Breast epithelium (tissue), 4 donors: ENCODE measurements around the gene KLHL11. TPM values are rescaled to one million over a fixed set of nuclear protein-coding genes. Genes with fewer than 3 reads are reported as not detected.

ENCODE experiments used
- DNase-seq, 2 donors: peaks; one replicate each; pipeline ENCODE4 v3.0.0-alpha.2; 2019; ENCODE audit warnings: low spot score in 2 of 2
- H3K27ac ChIP-seq, 2 donors: fragments of 200-600 bp; sonication (generic) in 1 of 2; one replicate each; pipeline ENCODE4 v1.5.1; 2016 to 2019; ENCODE audit warnings: mild to moderate bottlenecking in 1 of 2
- H3K27me3 ChIP-seq, 2 donors: fragments of 200-600 bp; sonication (generic) in 1 of 2; one replicate each; pipeline versions ENCODE4 v1.5.1 to v1.6.0; 2017 to 2019; ENCODE audit warnings: control low read depth in 1 of 2, mild to moderate bottlenecking in 1 of 2
- H3K36me3 ChIP-seq: fragments of 200-600 bp; one replicate; pipeline ENCODE4 v1.5.1; 2019
- H3K4me1 ChIP-seq, 2 donors: fragments of 200-600 bp; sonication (generic); one replicate each; pipeline ENCODE4 v1.5.1; 2016 to 2019; ENCODE audit warnings: control low read depth in 1 of 2
- H3K4me3 ChIP-seq, 3 donors: fragments of 200-600 bp; sonication (generic); 1 replicate in 2 of 3; 2 replicates in 1 of 3; pipeline ENCODE4 v1.5.1; 2016 to 2019; ENCODE audit warnings: mild to moderate bottlenecking in 3 of 3, moderate library complexity in 2 of 3
- H3K9me3 ChIP-seq, 2 donors: fragments of 200-600 bp; sonication (generic) in 1 of 2; one replicate each; pipeline ENCODE4 v1.5.1; 2016 to 2019; ENCODE audit warnings: control low read depth in 1 of 2
- CTCF ChIP-seq, 3 donors: fragments of 450-650 bp; IDR thresholded peaks; one replicate each; pipeline ENCODE4 v1.5.1; 2016 to 2017; ENCODE audit warnings: antibody characterized with exemption in 3 of 3, mild to moderate bottlenecking in 3 of 3, moderate library complexity in 3 of 3
- POLR2A ChIP-seq: fragments of 450-650 bp; IDR thresholded peaks from one replicate; pipeline ENCODE4 v1.6.1; 2016; ENCODE audit warnings: antibody characterized with exemption, mild to moderate bottlenecking, moderate library complexity
- POLR2AphosphoS5 ChIP-seq, 3 donors: sonication (generic); formaldehyde crosslinking; IDR thresholded peaks; one replicate each; pipeline ENCODE4 v1.6.1; 2017; ENCODE audit warnings: antibody characterized with exemption in 3 of 3
- intact Hi-C: fragments of 100-400 bp; cut with DNase I; formaldehyde crosslinking; loops from one replicate; pipeline ENCODE4 v1.15.1; 2023; ENCODE audit warnings: low total_unique reads
- total RNA-seq, 3 donors: library from RNA; depleted of rRNA; stranded (reverse); fragments of >200 nt; gene quantifications; one replicate each; pipeline ENCODE4 v1.1.0, GENCODE V29; 2016

KLHL11 gene
- total RNA-seq, 3 donors from 2014 or later, result 22.6 to 35.7 (median 25.1) TPM

GRCh38 chr17:41825175-41825845 lies 39.9 kb downstream of the KLHL11 start:
- Histone ChIP-seq H3K27ac (no peak overlapping the region), H3K4me1 (no peaks in the 10 kb centered on the region), H3K4me3 (no peak overlapping the region), H3K27me3 (no peaks in the 10 kb centered on the region), H3K36me3 (no peaks in the 10 kb centered on the region), H3K9me3 (no peaks in the 10 kb centered on the region)
- intact Hi-C loops, result no loop called here
- no peak for TF ChIP-seq POLR2A
- TF ChIP-seq CTCF (IDR thresholded peaks at IDR 0.05), result no peak
- no peak for TF ChIP-seq POLR2AphosphoS5 (IDR thresholded peaks at IDR 0.05)
- DNase-seq, result peak in 1 of 2 donors; percentile 34

GRCh38 chr17:41824086-41824485 lies 41.1 kb downstream of the KLHL11 start:
- no peak overlapping the region for H3K4me3 ChIP-seq
- no peaks in the 10 kb centered on the region for H3K4me1 ChIP-seq
- intact Hi-C loops, result no loop called here
- no peaks in the 10 kb centered on the region for H3K27me3 ChIP-seq
- TF ChIP-seq POLR2A (no peak), CTCF (IDR thresholded peaks at IDR 0.05) (no peak), POLR2AphosphoS5 (IDR thresholded peaks at IDR 0.05) (no peak)
- no peak for DNase-seq
- H3K36me3 ChIP-seq, result no peaks in the 10 kb centered on the region
- no peaks in the 10 kb centered on the region for H3K9me3 ChIP-seq
- H3K27ac ChIP-seq, result peak overlapping the region in 1 of 2 donors; percentile 32

GRCh38 chr17:41823580-41823979 lies 41.6 kb downstream of the KLHL11 start:
- no peak for TF ChIP-seq CTCF (IDR thresholded peaks at IDR 0.05)
- no peak for TF ChIP-seq POLR2AphosphoS5 (IDR thresholded peaks at IDR 0.05)
- no peak for TF ChIP-seq POLR2A
- Histone ChIP-seq H3K27ac (peak overlapping the region in 1 of 2 donors; percentile 26), H3K9me3 (no peaks in the 10 kb centered on the region), H3K4me1 (no peaks in the 10 kb centered on the region), H3K36me3 (no peaks in the 10 kb centered on the region), H3K27me3 (no peaks in the 10 kb centered on the region), H3K4me3 (no peak overlapping the region)
- intact Hi-C loops, result no loop called here
- DNase-seq, result no peak

GRCh38 chr17:41823141-41823524 lies 42.1 kb downstream of the KLHL11 start:
- no peaks in the 10 kb centered on the region for H3K4me1 ChIP-seq
- TF ChIP-seq POLR2A (no peak), POLR2AphosphoS5 (IDR thresholded peaks at IDR 0.05) (no peak), CTCF (IDR thresholded peaks at IDR 0.05) (no peak)

DNA sequence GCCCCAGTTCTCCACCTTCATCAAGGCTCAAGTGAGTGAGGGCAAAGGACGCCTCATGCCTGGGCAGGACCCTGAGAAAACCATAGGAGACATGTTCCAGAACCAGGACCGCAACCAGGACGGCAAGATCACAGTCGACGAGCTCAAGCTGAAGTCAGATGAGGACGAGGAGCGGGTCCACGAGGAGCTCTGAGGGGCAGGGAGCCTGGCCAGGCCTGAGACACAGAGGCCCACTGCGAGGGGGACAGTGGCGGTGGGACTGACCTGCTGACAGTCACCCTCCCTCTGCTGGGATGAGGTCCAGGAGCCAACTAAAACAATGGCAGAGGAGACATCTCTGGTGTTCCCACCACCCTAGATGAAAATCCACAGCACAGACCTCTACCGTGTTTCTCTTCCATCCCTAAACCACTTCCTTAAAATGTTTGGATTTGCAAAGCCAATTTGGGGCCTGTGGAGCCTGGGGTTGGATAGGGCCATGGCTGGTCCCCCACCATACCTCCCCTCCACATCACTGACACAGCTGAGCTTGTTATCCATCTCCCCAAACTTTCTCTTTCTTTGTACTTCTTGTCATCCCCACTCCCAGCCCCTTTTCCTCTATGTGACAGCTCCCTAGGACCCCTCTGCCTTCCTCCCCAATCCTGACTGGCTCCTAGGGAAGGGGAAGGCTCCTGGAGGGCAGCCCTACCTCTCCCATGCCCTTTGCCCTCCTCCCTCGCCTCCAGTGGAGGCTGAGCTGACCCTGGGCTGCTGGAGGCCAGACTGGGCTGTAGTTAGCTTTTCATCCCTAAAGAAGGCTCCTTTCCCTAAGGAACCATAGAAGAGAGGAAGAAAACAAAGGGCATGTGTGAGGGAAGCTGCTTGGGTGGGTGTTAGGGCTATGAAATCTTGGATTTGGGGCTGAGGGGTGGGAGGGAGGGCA lies 42.7 kb downstream of the KLHL11 start:
- intact Hi-C loops, result no loop called here
- H3K4me1 ChIP-seq, result no peaks in the 10 kb centered on the region
- H3K27ac ChIP-seq, result peak overlapping the region in 1 of 2 donors; percentile 19
- TF ChIP-seq POLR2AphosphoS5 (IDR thresholded peaks at IDR 0.05), result no peak
- TF ChIP-seq CTCF (IDR thresholded peaks at IDR 0.05), result no peak
- TF ChIP-seq POLR2A, result no peak
- H3K27me3 ChIP-seq, result no peaks in the 10 kb centered on the region
- no peaks in the 10 kb centered on the region for H3K9me3 ChIP-seq
- DNase-seq, result no peak
- no peaks in the 10 kb centered on the region for H3K36me3 ChIP-seq
- no peak overlapping the region for H3K4me3 ChIP-seq

More at GRCh38 chr17:41823141-41823524, 42.1 kb downstream of the KLHL11 start:
- Histone ChIP-seq H3K36me3 (no peaks in the 10 kb centered on the region), H3K4me3 (no peak overlapping the region), H3K9me3 (no peaks in the 10 kb centered on the region), H3K27me3 (no peaks in the 10 kb centered on the region), H3K27ac (no peak overlapping the region)
- no peak for DNase-seq
- intact Hi-C loops, result no loop called here
